ENCODE measurements around the gene ACRV1. TPM values are rescaled to one million over a fixed set of nuclear protein-coding genes. Genes with fewer than 3 reads are reported as not detected.

Gene ACRV1
- total RNA-seq, 1 experiment from 2014 or later, result not detected

GRCh38 chr11:125679397-125679796 is 1.2 kb downstream of the ACRV1 start:
- Histone ChIP-seq H3K36me3 (replicated peaks; ENCODE audit: control insufficient read depth, insufficient read depth, low read length) (peaks cover 8% of the 10 kb centered on the region), H3K27me3 (ENCODE audit: control insufficient read depth, insufficient read depth, low read length) (no peaks in the 10 kb centered on the region), H3K4me3 (ENCODE audit: insufficient read depth, low read depth, low read length) (no peak overlapping the region)
- no peak for DNase-seq

- H3K36me3 ChIP-seq (replicated peaks; ENCODE audit: control insufficient read depth, insufficient read depth, low read length), result peaks cover 9% of the 10 kb centered on the region
- no peak for DNase-seq
- H3K27me3 ChIP-seq (ENCODE audit: control insufficient read depth, insufficient read depth, low read length), result no peaks in the 10 kb centered on the region
- no peak overlapping the region for H3K4me3 ChIP-seq (ENCODE audit: insufficient read depth, low read depth, low read length)
Measured at GRCh38 chr11:125675196-125675595, 5.5 kb downstream of the ACRV1 start.

GRCh38 chr11:125674210-125674609 is 6.4 kb downstream of the ACRV1 start:
- DNase-seq, result no peak
- Histone ChIP-seq H3K4me3 (ENCODE audit: insufficient read depth, low read depth, low read length) (no peak overlapping the region), H3K27me3 (ENCODE audit: control insufficient read depth, insufficient read depth, low read length) (no peaks in the 10 kb centered on the region), H3K36me3 (replicated peaks; ENCODE audit: control insufficient read depth, insufficient read depth, low read length) (peaks cover 9% of the 10 kb centered on the region)

- Histone ChIP-seq H3K4me3 (ENCODE audit: insufficient read depth, low read depth, low read length) (no peak overlapping the region), H3K27me3 (ENCODE audit: control insufficient read depth, insufficient read depth, low read length) (no peaks in the 10 kb centered on the region), H3K36me3 (replicated peaks; ENCODE audit: control insufficient read depth, insufficient read depth, low read length) (peaks cover 5% of the 10 kb centered on the region)
- DNase-seq, result no peak
Measured at GRCh38 chr11:125671561-125671960, 9.1 kb downstream of the ACRV1 start.

- DNase-seq, result no peak
- Histone ChIP-seq H3K36me3 (replicated peaks; ENCODE audit: control insufficient read depth, insufficient read depth, low read length) (peaks cover 3% of the 10 kb centered on the region; the same call in 1 of the 2 replicates), H3K4me3 (ENCODE audit: insufficient read depth, low read depth, low read length) (no peak overlapping the region)
Measured at GRCh38 chr11:125670172-125670571, 10.5 kb downstream of the ACRV1 start.

GRCh38 chr11:125667151-125667550 is 13.5 kb downstream of the ACRV1 start:
- Histone ChIP-seq H3K27me3 (ENCODE audit: control insufficient read depth, insufficient read depth, low read length) (no peaks in the 10 kb centered on the region), H3K4me3 (ENCODE audit: insufficient read depth, low read depth, low read length) (no peak overlapping the region), H3K36me3 (replicated peaks; ENCODE audit: control insufficient read depth, insufficient read depth, low read length) (peaks cover 3% of the 10 kb centered on the region; the same call in 1 of the 2 replicates)
- DNase-seq, result no peak

More at GRCh38 chr11:125670172-125670571, 10.5 kb downstream of the ACRV1 start:
- no peaks in the 10 kb centered on the region for H3K27me3 ChIP-seq (ENCODE audit: control insufficient read depth, insufficient read depth, low read length)

- Histone ChIP-seq H3K4me3 (ENCODE audit: insufficient read depth, low read depth, low read length) (no peak overlapping the region), H3K27me3 (ENCODE audit: control insufficient read depth, insufficient read depth, low read length) (no peaks in the 10 kb centered on the region), H3K36me3 (replicated peaks; ENCODE audit: control insufficient read depth, insufficient read depth, low read length) (peaks cover 4% of the 10 kb centered on the region; the same call in 1 of the 2 replicates)
- no peak for DNase-seq
Measured at GRCh38 chr11:125663910-125664309, 16.7 kb downstream of the ACRV1 start.

- DNase-seq, result no peak
- peaks cover 4% of the 10 kb centered on the region for H3K36me3 ChIP-seq (replicated peaks; ENCODE audit: control insufficient read depth, insufficient read depth, low read length)
- no peak overlapping the region for H3K4me3 ChIP-seq (ENCODE audit: insufficient read depth, low read depth, low read length)
- no peaks in the 10 kb centered on the region for H3K27me3 ChIP-seq (ENCODE audit: control insufficient read depth, insufficient read depth, low read length)
Measured at GRCh38 chr11:125662689-125663088, 18.0 kb downstream of the ACRV1 start.

- DNase-seq, result no peak
- Histone ChIP-seq H3K4me3 (ENCODE audit: insufficient read depth, low read depth, low read length) (no peak overlapping the region), H3K27me3 (ENCODE audit: control insufficient read depth, insufficient read depth, low read length) (no peaks in the 10 kb centered on the region), H3K36me3 (replicated peaks; ENCODE audit: control insufficient read depth, insufficient read depth, low read length) (peaks cover 6% of the 10 kb centered on the region)
Measured at GRCh38 chr11:125649465-125650166, 31.0 kb downstream of the ACRV1 start.

GRCh38 chr11:125645871-125646270 is 34.8 kb downstream of the ACRV1 start:
- Histone ChIP-seq H3K4me3 (ENCODE audit: insufficient read depth, low read depth, low read length) (no peak overlapping the region), H3K27me3 (ENCODE audit: control insufficient read depth, insufficient read depth, low read length) (no peaks in the 10 kb centered on the region), H3K36me3 (replicated peaks; ENCODE audit: control insufficient read depth, insufficient read depth, low read length) (peaks cover 6% of the 10 kb centered on the region)
- no peak for DNase-seq

- H3K27me3 ChIP-seq (ENCODE audit: control insufficient read depth, insufficient read depth, low read length), result no peaks in the 10 kb centered on the region
- H3K36me3 ChIP-seq (replicated peaks; ENCODE audit: control insufficient read depth, insufficient read depth, low read length), result peaks cover 18% of the 10 kb centered on the region
- no peak overlapping the region for H3K4me3 ChIP-seq (ENCODE audit: insufficient read depth, low read depth, low read length)
- DNase-seq, result no peak
Measured at GRCh38 chr11:125638315-125638714, 42.3 kb downstream of the ACRV1 start.

- Histone ChIP-seq H3K4me3 (ENCODE audit: insufficient read depth, low read depth, low read length) (no peak overlapping the region), H3K27me3 (ENCODE audit: control insufficient read depth, insufficient read depth, low read length) (no peaks in the 10 kb centered on the region), H3K36me3 (replicated peaks; ENCODE audit: control insufficient read depth, insufficient read depth, low read length) (peaks cover 19% of the 10 kb centered on the region)
- no peak for DNase-seq
Measured at GRCh38 chr11:125637840-125638239, 42.8 kb downstream of the ACRV1 start.

GRCh38 chr11:125627236-125627910 is 53.3 kb downstream of the ACRV1 start:
- no peaks in the 10 kb centered on the region for H3K27me3 ChIP-seq (ENCODE audit: control insufficient read depth, insufficient read depth, low read length)
- H3K4me3 ChIP-seq (ENCODE audit: insufficient read depth, low read depth, low read length), result peak overlapping the region; percentile 83
- H3K36me3 ChIP-seq (replicated peaks; ENCODE audit: control insufficient read depth, insufficient read depth, low read length), result peaks cover 21% of the 10 kb centered on the region
- DNase-seq, result no peak

GRCh38 chr11:125626288-125626950 is 54.2 kb downstream of the ACRV1 start:
- Histone ChIP-seq H3K4me3 (ENCODE audit: insufficient read depth, low read depth, low read length) (peak overlapping the region; percentile 83), H3K36me3 (replicated peaks; ENCODE audit: control insufficient read depth, insufficient read depth, low read length) (peaks cover 21% of the 10 kb centered on the region), H3K27me3 (ENCODE audit: control insufficient read depth, insufficient read depth, low read length) (no peaks in the 10 kb centered on the region)
- peak; percentile 13 for DNase-seq
